Effector memory CD8-positive, alpha-beta T cell (primary cell): Measurements from ENCODE around the gene HOXA4.

ENCODE experiments used
- ATAC-seq: fragments of 150-1000 bp; cut with Tn5 transposase; replicated peaks from 2 replicates; pipeline ENCODE4 v1.10.0; 2021; ENCODE audit warnings: mild to moderate bottlenecking, moderate library complexity
- DNase-seq, 3 experiments: peaks; one replicate each; pipeline ENCODE4 v3.0.0; 2021
- H3K27ac Mint-ChIP-seq, 2 donors: one replicate each; pipeline ENCODE4 v1.8.0; 2022; ENCODE audit warnings: mild to moderate bottlenecking in 2 of 2, mixed read lengths in 2 of 2, moderate library complexity in 2 of 2
- H3K27me3 Mint-ChIP-seq, 2 donors: one replicate each; pipeline ENCODE4 v1.8.0; 2022; ENCODE audit warnings: mixed read lengths in 2 of 2
- H3K36me3 Mint-ChIP-seq: one replicate; pipeline ENCODE4 v1.8.0; 2022; ENCODE audit warnings: mild to moderate bottlenecking, moderate library complexity, mixed read lengths; ENCODE audit not compliant: insufficient read depth
- H3K4me1 Mint-ChIP-seq, 2 donors: one replicate each; pipeline ENCODE4 v1.8.0; 2022; ENCODE audit warnings: low read depth in 2 of 2, mixed read lengths in 2 of 2
- H3K4me3 Mint-ChIP-seq, 2 donors: one replicate each; pipeline ENCODE4 v1.8.0; 2022; ENCODE audit warnings: mild to moderate bottlenecking in 2 of 2, mixed read lengths in 2 of 2, moderate library complexity in 2 of 2
- H3K9me3 Mint-ChIP-seq, 2 donors: one replicate each; pipeline ENCODE4 v1.8.0; 2022; ENCODE audit warnings: mixed read lengths in 2 of 2

Gene HOXA4

GRCh38 chr7:27106181-27106900 is 24.2 kb downstream of the HOXA4 start:
- no peak for DNase-seq
- Mint-ChIP-seq H3K27ac (no peak overlapping the region), H3K36me3 (peaks cover 9% of the 10 kb centered on the region), H3K4me1 (peaks cover 10 to 17% of the 10 kb centered on the region in 2 donors), H3K4me3 (no peak overlapping the region), H3K9me3 (no peaks in the 10 kb centered on the region), H3K27me3 (peaks cover 41 to 74% of the 10 kb centered on the region in 2 donors)
- ATAC-seq = no peak

- H3K4me1 Mint-ChIP-seq = peaks cover 10 to 19% of the 10 kb centered on the region in 2 donors
- no peak overlapping the region for H3K4me3 Mint-ChIP-seq
- ATAC-seq (no peak), DNase-seq (no peak)
- H3K9me3 Mint-ChIP-seq = no peaks in the 10 kb centered on the region
- H3K36me3 Mint-ChIP-seq = peaks cover 17% of the 10 kb centered on the region
- H3K27ac Mint-ChIP-seq = no peak overlapping the region
- peaks cover 46 to 76% of the 10 kb centered on the region in 2 donors for H3K27me3 Mint-ChIP-seq
Measured at GRCh38 chr7:27105301-27106031, 25.1 kb downstream of the HOXA4 start.

DNA sequence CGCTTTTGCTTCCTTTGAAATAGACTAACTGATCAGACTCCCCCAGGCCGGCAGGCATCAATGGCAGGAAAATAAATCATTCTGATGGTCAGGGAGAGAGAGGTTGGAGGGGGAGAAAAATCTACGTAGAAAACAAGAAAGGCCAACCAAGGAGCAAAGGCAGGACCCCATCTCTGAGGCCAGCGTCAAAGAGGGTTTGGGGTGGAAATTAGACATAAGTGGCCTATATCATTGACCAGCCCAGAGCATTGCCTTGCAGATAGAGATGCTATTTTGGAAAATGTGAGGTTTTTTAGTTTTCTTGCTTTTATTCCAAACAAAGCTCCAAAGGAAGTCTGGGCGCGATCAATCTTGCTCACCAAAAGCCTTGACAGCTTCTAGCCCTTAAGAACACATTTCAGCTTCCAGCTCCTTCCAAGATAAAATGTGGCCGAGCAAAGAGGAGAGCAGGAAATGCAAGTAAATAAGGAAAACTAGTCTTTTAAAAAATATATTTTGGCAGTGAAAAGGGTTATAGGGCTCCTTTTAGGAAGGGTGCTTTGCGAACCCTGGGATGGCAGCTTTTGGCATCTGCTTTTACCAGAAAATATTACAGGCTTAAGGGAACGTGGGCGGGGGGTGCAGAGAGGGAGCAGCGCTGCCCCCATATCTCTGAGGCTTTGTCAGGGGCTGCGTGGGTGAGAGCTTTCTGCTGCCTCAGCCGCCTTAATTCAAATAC is 26.1 kb downstream of the HOXA4 start:
- DNase-seq (no peak), ATAC-seq (no peak)
- Mint-ChIP-seq H3K27me3 (peaks cover 50 to 81% of the 10 kb centered on the region in 2 donors), H3K9me3 (no peaks in the 10 kb centered on the region), H3K4me3 (no peak overlapping the region), H3K27ac (no peak overlapping the region), H3K4me1 (peaks cover 10 to 19% of the 10 kb centered on the region in 2 donors), H3K36me3 (peaks cover 25% of the 10 kb centered on the region)

GRCh38 chr7:27103489-27104226 is 26.9 kb downstream of the HOXA4 start:
- Mint-ChIP-seq H3K27ac (no peak overlapping the region), H3K4me3 (peak overlapping the region in 1 of 2 donors; percentile 8), H3K4me1 (peaks cover 10 to 21% of the 10 kb centered on the region in 2 donors), H3K36me3 (peaks cover 27% of the 10 kb centered on the region), H3K27me3 (peaks cover 55 to 88% of the 10 kb centered on the region in 2 donors), H3K9me3 (no peaks in the 10 kb centered on the region)
- no peak for DNase-seq
- ATAC-seq = no peak

- ATAC-seq (no peak), DNase-seq (no peak)
- H3K27ac Mint-ChIP-seq = no peak within 1 kb of the TSS
- H3K4me1 Mint-ChIP-seq = peaks cover 11 to 27% of the 10 kb centered on the region in 2 donors
- H3K27me3 Mint-ChIP-seq = peaks cover 56 to 95% of the 10 kb centered on the region in 2 donors
- H3K36me3 Mint-ChIP-seq = peaks cover 27% of the 10 kb centered on the region
- H3K4me3 Mint-ChIP-seq = peak within 1 kb of the TSS; percentile 23 to 41
- no peaks in the 10 kb centered on the region for H3K9me3 Mint-ChIP-seq
Measured at GRCh38 chr7:27102581-27103442, 27.7 kb downstream of the HOXA4 start, which contains the start of gene HOXA2. Gene HOXA2, minus strand, starts transcription at chr7:27102683. Its CDS starts 183 bp downstream, at chr7:27102500.

- no peak for DNase-seq
- H3K27ac Mint-ChIP-seq = no peak overlapping the region
Measured at GRCh38 chr7:27101957-27102580, 28.5 kb downstream of the HOXA4 start.

DNA sequence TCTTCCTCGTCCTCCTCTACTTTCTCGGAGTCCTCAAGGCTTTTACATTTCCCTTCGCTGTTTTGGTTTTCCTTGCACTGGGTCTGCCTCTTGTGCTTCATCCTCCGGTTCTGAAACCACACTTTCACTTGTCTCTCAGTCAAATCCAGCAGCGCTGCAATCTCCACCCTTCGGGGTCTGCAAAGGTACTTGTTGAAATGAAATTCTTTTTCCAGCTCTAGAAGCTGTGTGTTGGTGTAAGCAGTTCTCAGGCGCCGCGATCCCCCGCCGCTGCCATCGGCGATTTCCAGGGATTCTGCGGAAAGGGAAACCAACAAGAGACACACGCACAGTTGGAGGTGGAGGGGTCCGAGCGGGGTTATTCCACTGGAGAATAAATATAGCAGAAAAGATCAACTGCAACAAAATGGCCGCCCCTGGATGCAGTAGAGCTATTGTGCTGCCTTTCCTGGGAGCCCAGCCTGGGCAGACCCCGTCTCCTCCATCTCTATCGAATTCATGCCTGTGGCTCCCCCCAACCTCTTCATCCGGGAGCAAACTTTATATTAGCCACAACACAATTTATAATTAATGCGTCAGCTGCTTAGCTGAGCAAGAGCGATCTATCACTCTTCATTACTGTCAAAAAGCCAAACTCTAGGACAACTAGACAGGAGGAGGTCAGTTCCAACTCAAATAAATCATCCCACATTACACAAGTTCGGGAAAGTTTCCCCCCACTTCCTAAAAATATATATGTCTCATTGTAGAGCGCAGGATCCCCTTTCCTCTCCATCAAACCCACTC is 29.2 kb downstream of the HOXA4 start:
- Mint-ChIP-seq H3K4me1 (peaks cover 22 to 35% of the 10 kb centered on the region in 2 donors), H3K36me3 (peaks cover 34% of the 10 kb centered on the region), H3K4me3 (peak overlapping the region; percentile 23 to 37), H3K27ac (no peak overlapping the region), H3K9me3 (no peaks in the 10 kb centered on the region), H3K27me3 (peaks cover 56 to 92% of the 10 kb centered on the region in 2 donors)
- DNase-seq = no peak
- ATAC-seq = no peak

More at GRCh38 chr7:27101957-27102580, 28.5 kb downstream of the HOXA4 start:
- no peak for ATAC-seq
- Mint-ChIP-seq H3K9me3 (no peaks in the 10 kb centered on the region), H3K27me3 (peaks cover 56 to 94% of the 10 kb centered on the region in 2 donors), H3K4me1 (peaks cover 18 to 32% of the 10 kb centered on the region in 2 donors), H3K36me3 (peaks cover 28% of the 10 kb centered on the region), H3K4me3 (peak overlapping the region; percentile 23 to 41)

GRCh38 chr7:27100694-27101170 is 29.8 kb downstream of the HOXA4 start:
- DNase-seq (no peak), ATAC-seq (no peak)
- Mint-ChIP-seq H3K4me1 (peaks cover 23 to 36% of the 10 kb centered on the region in 2 donors), H3K27ac (no peak overlapping the region), H3K4me3 (no peak overlapping the region), H3K27me3 (peaks cover 56 to 86% of the 10 kb centered on the region in 2 donors), H3K36me3 (peaks cover 34% of the 10 kb centered on the region), H3K9me3 (no peaks in the 10 kb centered on the region)

GRCh38 chr7:27099453-27100370 is 30.8 kb downstream of the HOXA4 start:
- Mint-ChIP-seq H3K9me3 (no peaks in the 10 kb centered on the region), H3K4me3 (no peak overlapping the region), H3K27me3 (peaks cover 48 to 75% of the 10 kb centered on the region in 2 donors), H3K36me3 (peaks cover 34% of the 10 kb centered on the region), H3K4me1 (peaks cover 30 to 43% of the 10 kb centered on the region in 2 donors), H3K27ac (no peak overlapping the region)
- no peak for DNase-seq
- no peak for ATAC-seq

DNA sequence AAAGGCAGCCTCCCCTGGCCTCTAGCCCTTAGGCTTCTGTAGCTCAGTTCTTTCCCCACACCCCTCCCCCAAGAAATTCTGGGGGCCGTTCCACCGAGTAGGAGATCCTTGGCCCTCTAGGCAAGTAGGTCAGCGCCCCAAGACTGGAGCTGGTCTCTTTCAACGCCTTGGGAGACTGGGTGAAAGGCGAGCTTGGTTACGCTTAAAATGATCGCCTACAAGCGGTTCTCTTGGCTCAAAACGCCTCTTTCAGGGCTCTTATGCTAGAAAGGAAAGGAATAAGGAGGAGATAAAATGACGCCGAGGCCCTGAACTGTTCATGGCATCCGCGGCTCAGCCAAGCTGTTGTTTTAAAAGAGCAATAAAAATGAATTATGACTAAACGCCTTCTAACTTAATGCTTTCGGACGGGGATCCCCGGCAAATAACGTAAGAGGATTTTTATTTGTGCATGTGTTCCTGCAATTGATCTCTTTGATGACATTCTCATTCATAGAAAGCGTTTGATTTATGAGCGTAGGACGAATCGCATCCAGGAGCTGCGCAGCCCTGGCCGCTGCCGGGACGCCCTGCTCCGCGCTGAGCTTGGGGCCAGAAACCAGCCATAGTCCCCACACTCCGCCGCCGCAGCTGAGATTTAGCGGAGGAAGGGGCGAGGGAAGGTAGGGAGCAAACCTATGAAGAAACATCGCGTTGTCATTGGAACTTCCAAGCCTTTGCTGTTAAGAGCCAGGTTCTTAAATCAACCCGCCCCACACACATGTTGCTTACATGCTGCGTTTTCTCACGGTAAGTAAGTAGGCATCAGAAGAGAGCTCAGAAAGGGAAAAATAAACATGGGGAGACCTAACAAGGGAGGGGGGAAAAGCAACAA is 31.7 kb downstream of the HOXA4 start:
- Mint-ChIP-seq H3K9me3 (no peaks in the 10 kb centered on the region), H3K36me3 (peaks cover 34% of the 10 kb centered on the region), H3K4me1 (peaks cover 35 to 41% of the 10 kb centered on the region in 2 donors), H3K27ac (no peak overlapping the region), H3K4me3 (peak overlapping the region in 1 of 2 donors; percentile 78), H3K27me3 (peaks cover 45 to 66% of the 10 kb centered on the region in 2 donors)
- DNase-seq (no peak), ATAC-seq (no peak)
